IMR-90 (cell line): ENCODE results near the gene FADS2. TPM values are rescaled to one million over a fixed set of nuclear protein-coding genes. Genes with fewer than 3 reads are reported as not detected.
A peak's percentile ranks its signal among the peaks of the same experiment; 100 is the strongest.

ENCODE experiments used
- ATAC-seq: fragments of 200-7000 bp; cut with Tn5 transposase; 2 replicates; pipeline ENCODE4 v1.9.1; 2020; ENCODE audit warnings: low read depth, mild to moderate bottlenecking, moderate library complexity
- BruUV-seq: library from RNA; stranded (reverse); fragments of 400-500 nt; replicated peaks from 2 replicates; lab custom pipeline; 2021; lab: Mats Ljungman, UMichigan
- CTCF ChIA-PET: fragments of 300-600 bp; formaldehyde crosslinking; extraction: SDS; loops from one replicate; lab custom pipeline; 2021; ENCODE audit warnings: antibody characterized with exemption; lab: Yijun Ruan, JAX
- POLR2A ChIA-PET: fragments of 300-600 bp; sonication (Branson Sonifier 250); formaldehyde crosslinking; loops from one replicate; lab custom pipeline; 2022; ENCODE audit warnings: antibody characterized with exemption; ENCODE audit not compliant: unreplicated experiment; lab: Charles Lee
- DNase-seq: peaks from one replicate; pipeline ENCODE4 v3.0.0; 2013
- H2AFZ ChIP-seq: replicated peaks from 2 replicates; pipeline ENCODE3; 2013; ENCODE audit warnings: low read length, mild to moderate bottlenecking; ENCODE audit not compliant: poor library complexity
- H2AK5ac ChIP-seq: 2 replicates; pipeline ENCODE4 v1.6.1; 2013; ENCODE audit warnings: low read depth, low read length, inconsistent platforms
- H2AK9ac ChIP-seq: replicated peaks from 2 replicates; pipeline ENCODE3; 2013; ENCODE audit warnings: mild to moderate bottlenecking, low read depth, low read length, moderate library complexity; ENCODE audit not compliant: poor library complexity
- H2BK120ac ChIP-seq: 2 replicates; pipeline ENCODE4 v1.6.1; 2013; ENCODE audit warnings: low read depth, low read length, inconsistent platforms
- H2BK15ac ChIP-seq: 3 replicates; pipeline ENCODE4 v1.6.1; 2013; ENCODE audit warnings: low read depth, low read length, inconsistent platforms
- H2BK20ac ChIP-seq: 2 replicates; pipeline ENCODE4 v1.6.1; 2013; ENCODE audit warnings: low read depth, mild to moderate bottlenecking, inconsistent platforms, low read length, moderate library complexity
- H2BK5ac ChIP-seq: 2 replicates; pipeline ENCODE4 v1.6.1; 2013; ENCODE audit warnings: mild to moderate bottlenecking, low read depth, low read length, inconsistent platforms; ENCODE audit not compliant: poor library complexity, severe bottlenecking
- H3K14ac ChIP-seq: replicated peaks from 2 replicates; pipeline ENCODE4 v1.6.1; 2013; ENCODE audit warnings: low read depth, low read length, inconsistent platforms
- H3K18ac ChIP-seq: 2 replicates; pipeline ENCODE4 v1.6.1; 2013; ENCODE audit warnings: low read depth, low read length, control low read depth
- H3K23ac ChIP-seq: 2 replicates; pipeline ENCODE4 v1.6.1; 2013; ENCODE audit warnings: low read depth, low read length, inconsistent platforms
- H3K27ac ChIP-seq: 2 replicates; pipeline ENCODE4 v1.5.1; 2013; ENCODE audit warnings: mild to moderate bottlenecking, control low read depth, low read length; ENCODE audit not compliant: insufficient read depth
- H3K27me3 ChIP-seq: 2 replicates; pipeline ENCODE4 v1.6.1; 2013; ENCODE audit warnings: low read length; ENCODE audit not compliant: control insufficient read depth, insufficient read depth
- H3K36me3 ChIP-seq: 2 replicates; pipeline ENCODE4 v1.6.1; 2013; ENCODE audit warnings: low read length, mixed read lengths; ENCODE audit not compliant: control insufficient read depth, insufficient read depth
- H3K4ac ChIP-seq: 2 replicates; pipeline ENCODE4 v1.6.1; 2013; ENCODE audit warnings: low read depth, low read length, inconsistent platforms
- H3K4me1 ChIP-seq: 2 replicates; pipeline ENCODE4 v1.6.1; 2013; ENCODE audit warnings: low read length, mixed read lengths; ENCODE audit not compliant: control insufficient read depth, insufficient read depth
- H3K4me2 ChIP-seq: 2 replicates; pipeline ENCODE4 v1.6.1; 2013; ENCODE audit warnings: low read depth, mild to moderate bottlenecking, control low read depth, low read length, moderate library complexity
- H3K4me3 ChIP-seq: 2 replicates; pipeline ENCODE4 v1.5.1; 2013; ENCODE audit warnings: low read depth, mild to moderate bottlenecking, control low read depth, low read length, moderate library complexity; ENCODE audit not compliant: insufficient read depth
- H3K56ac ChIP-seq: 2 replicates; pipeline ENCODE4 v1.6.1; 2013; ENCODE audit warnings: low read length, inconsistent platforms; ENCODE audit not compliant: insufficient read depth; ENCODE audit errors: extremely low read depth
- H3K79me1 ChIP-seq, 2 experiments: 2 replicates each; pipeline ENCODE4 v1.6.1; 2013; ENCODE audit warnings: low read length in 2 of 2, inconsistent platforms in 1 of 2, low read depth in 1 of 2
- H3K9ac ChIP-seq: 2 replicates; pipeline ENCODE4 v1.6.1; 2013; ENCODE audit warnings: low read depth, low read length, control low read depth
- H3K9me1 ChIP-seq: 2 replicates; pipeline ENCODE4 v1.6.1; 2013; ENCODE audit warnings: low read length, inconsistent platforms; ENCODE audit not compliant: insufficient read depth
- H3K9me3 ChIP-seq: 2 replicates; pipeline ENCODE4 v1.6.1; 2013; ENCODE audit warnings: low read length; ENCODE audit not compliant: control insufficient read depth, insufficient read depth
- H4K20me1 ChIP-seq: 2 replicates; pipeline ENCODE4 v1.6.1; 2013; ENCODE audit warnings: low read length, inconsistent platforms; ENCODE audit not compliant: insufficient read depth
- H4K5ac ChIP-seq: 2 replicates; pipeline ENCODE4 v1.6.1; 2013; ENCODE audit warnings: mild to moderate bottlenecking, low read depth, low read length, control low read depth
- H4K8ac ChIP-seq, 2 experiments: 2 replicates each; pipeline ENCODE4 v1.6.1; 2013; ENCODE audit warnings: low read depth in 2 of 2, low read length in 2 of 2, control low read depth in 1 of 2, inconsistent platforms in 1 of 2
- H4K91ac ChIP-seq: 2 replicates; pipeline ENCODE4 v1.6.1; 2013; ENCODE audit warnings: low read depth, low read length, inconsistent platforms; ENCODE audit not compliant: insufficient read depth
- BHLHE40 ChIP-seq: fragments of 150-350 bp; IDR thresholded peaks from 2 replicates; pipeline ENCODE4 v1.6.1; 2016; ENCODE audit warnings: mild to moderate bottlenecking, low read depth, low read length
- CEBPB ChIP-seq: IDR thresholded peaks from 2 replicates; pipeline ENCODE4 v1.6.1; 2012; ENCODE audit warnings: low read depth, low read length, improper control_type of control experiment
- CHD1 ChIP-seq: IDR thresholded peaks from 2 replicates; pipeline ENCODE4 v1.6.1; 2012; ENCODE audit warnings: low read depth, low read length, improper control_type of control experiment
- FOS ChIP-seq: fragments of 150-350 bp; IDR thresholded peaks from 2 replicates; pipeline ENCODE4 v1.6.1; 2016; ENCODE audit warnings: low read depth, low read length
- MAFK ChIP-seq: IDR thresholded peaks from 2 replicates; pipeline ENCODE4 v1.6.1; 2012; ENCODE audit warnings: low read depth, low read length, improper control_type of control experiment
- MAZ ChIP-seq: IDR thresholded peaks from 2 replicates; pipeline ENCODE4 v1.6.1; 2012; ENCODE audit warnings: low read depth, mild to moderate bottlenecking, low read length, improper control_type of control experiment, moderate library complexity, borderline replicate concordance
- MXI1 ChIP-seq: IDR thresholded peaks from 2 replicates; pipeline ENCODE4 v1.6.1; 2012; ENCODE audit warnings: low read depth, mild to moderate bottlenecking, low read length, moderate library complexity, borderline replicate concordance
- NFE2L2 ChIP-seq: fragments of 150-350 bp; IDR thresholded peaks from 2 replicates; pipeline ENCODE4 v1.6.1; 2016; ENCODE audit warnings: low read depth, mild to moderate bottlenecking, low read length
- POLR2A ChIP-seq: IDR thresholded peaks from 2 replicates; pipeline ENCODE4 v1.6.1; 2012; ENCODE audit warnings: mild to moderate bottlenecking, low read depth, low read length
- RAD21 ChIP-seq: IDR thresholded peaks from 2 replicates; pipeline ENCODE4 v1.6.1; 2012; ENCODE audit warnings: low read length, improper control_type of control experiment
- RCOR1 ChIP-seq: IDR thresholded peaks from 2 replicates; pipeline ENCODE4 v1.6.1; 2012; ENCODE audit warnings: mild to moderate bottlenecking, low read length, improper control_type of control experiment; ENCODE audit not compliant: insufficient replicate concordance
- SMC3 ChIP-seq: fragments of 150-350 bp; IDR thresholded peaks from 2 replicates; pipeline ENCODE4 v1.6.1; 2016; ENCODE audit warnings: low read depth, mild to moderate bottlenecking, antibody characterized with exemption, low read length, moderate library complexity
- WGBS, 2 experiments: methylation state at CpG; one replicate each; pipeline versions ENCODE4 v1.1.5 to v1.1.7; 2013; ENCODE audit warnings: missing lambda C conversion rate in 2 of 2; ENCODE audit not compliant: insufficient read length in 1 of 2; ENCODE audit errors: extremely low coverage in 2 of 2; 5-methylcytosine and 5-hydroxymethylcytosine counted together
- dilution Hi-C: fragments of 300-500 bp; cut with HindIII; formaldehyde crosslinking; loops from one replicate; pipeline ENCODE4 v1.14.3; 2018; ENCODE audit warnings: low sequenced_read_pairs; ENCODE audit not compliant: unreplicated experiment
- in situ Hi-C: fragments of 300-500 bp; cut with MboI; formaldehyde crosslinking; loops from 3 replicates; pipeline ENCODE4 v1.14.3; 2019; ENCODE audit warnings: low sequenced_read_pairs, inconsistent platforms, mixed read lengths
- intact Hi-C: fragments of 100-400 bp; cut with micrococcal nuclease; formaldehyde crosslinking; loops from 2 replicates; pipeline ENCODE4 v1.10.0; 2022
- polyA plus RNA-seq, 3 experiments: library from polyadenylated mRNA; depleted of rRNA; stranded (reverse); fragments of >200 nt; gene quantifications; 2 replicates each; pipeline ENCODE4 v1.2.3, GENCODE V29; 2012; ENCODE audit warnings: low replicate concordance in 1 of 3
- total RNA-seq: library from RNA; depleted of rRNA; stranded (reverse); fragments of >200 nt; gene quantifications from 2 replicates; pipeline ENCODE4 v1.2.3, GENCODE V29; 2012
- TF ChIP-seq, protein P1 (sequence below): fragments of 150-350 bp; IDR thresholded peaks from 2 replicates; pipeline ENCODE4 v1.6.1; 2017; ENCODE audit warnings: mild to moderate bottlenecking, antibody characterized with exemption, low read length, low read depth
- TF ChIP-seq, protein P2 (sequence below): fragments of 150-350 bp; IDR thresholded peaks from 2 replicates; pipeline ENCODE4 v1.6.1; 2016; ENCODE audit warnings: low read depth, mild to moderate bottlenecking, low read length, moderate library complexity, borderline replicate concordance
- TF ChIP-seq, protein P3 (sequence below): conservative IDR thresholded peaks from 2 replicates; pipeline ENCODE4 v1.5.1; 2012; ENCODE audit warnings: mild to moderate bottlenecking, low read depth, low read length, improper control_type of control experiment

Gene FADS2
- total and polyA plus RNA-seq, 2 of the 4 experiments (the other 2 are of a cell fraction), result 33.3 to 88.4 TPM

DNA sequence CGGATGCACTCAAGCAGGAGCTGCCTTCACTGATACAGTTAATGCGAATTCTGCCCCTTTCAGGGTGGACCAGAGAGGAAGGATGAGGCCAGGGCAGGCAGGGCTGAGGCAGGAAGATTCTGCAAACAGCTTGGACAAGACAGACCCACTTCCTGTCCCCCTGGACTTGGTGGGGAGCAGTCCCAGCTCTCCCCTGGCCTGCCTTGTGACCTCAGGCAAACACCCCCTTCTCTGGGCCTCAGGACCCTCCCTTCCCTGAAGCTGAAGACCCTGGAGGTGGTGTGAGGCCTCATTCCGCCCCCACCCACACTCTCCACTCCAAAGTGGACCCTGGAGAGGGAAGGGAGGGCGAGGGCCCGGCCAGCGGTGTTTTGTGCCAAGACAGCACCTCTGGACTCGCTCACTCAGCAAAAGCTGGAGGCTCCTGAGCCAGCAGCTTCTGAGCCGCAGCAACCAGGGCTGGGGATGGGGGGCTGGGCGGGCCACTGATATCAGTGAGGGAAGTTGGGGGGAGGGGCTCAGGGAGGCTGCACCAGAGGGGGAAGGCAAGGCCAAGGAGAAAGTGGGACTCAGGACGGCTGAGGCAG lies 80.7 kb downstream of the FADS2 start:
- intact Hi-C loops, result no loop called here
- no CpG with 5 or more reads among the region's 10 CpGs for whole genome bisulfite sequencing, 2 experiments
- dilution Hi-C loops, result no loop called here

More for the DNA sequence above, 80.7 kb downstream of the FADS2 start:
- ATAC-seq (no peak), DNase-seq (no peak)
- H4K8ac ChIP-seq, result no peak overlapping the region
- no peak overlapping the region; the same call in 1 of the 2 replicates for H3K23ac ChIP-seq
- no TSS peak for BruUV-seq
- H3K14ac ChIP-seq, result no peak overlapping the region
- no peaks in the 10 kb centered on the region for H3K27me3 ChIP-seq
- POLR2A ChIA-PET, result no interaction called here
- no peak overlapping the region for H3K27ac ChIP-seq
- no peak overlapping the region for H3K4me2 ChIP-seq
- no peak overlapping the region for H4K91ac ChIP-seq
- no peaks in the 10 kb centered on the region for H3K9me3 ChIP-seq
- no peak overlapping the region for H3K18ac ChIP-seq
- no peak overlapping the region for H3K4me3 ChIP-seq
- no peak overlapping the region for H2AK5ac ChIP-seq
- peaks cover 3% of the 10 kb centered on the region; the same call in 1 of the 2 replicates for H4K20me1 ChIP-seq
- CTCF ChIA-PET, result interaction anchor here (0.8 to 1.4 kb wide), 2 partner anchors 112 to 174 kb away, joined by 3 to 4 read pairs; no protein-coding TSS in a partner anchor
- no peak overlapping the region for H2AK9ac ChIP-seq
- no peak overlapping the region for H2BK15ac ChIP-seq
- H3K36me3 ChIP-seq, result peaks cover 1% of the 10 kb centered on the region; the same call in 1 of the 2 replicates
- in situ Hi-C loops, result no loop called here
- no peak overlapping the region for H3K9ac ChIP-seq
- H2AFZ ChIP-seq, result peak overlapping the region; percentile 21
- H2BK120ac ChIP-seq, result no peak overlapping the region
- no peak overlapping the region for H3K56ac ChIP-seq
- H3K4me1 ChIP-seq, result no peaks in the 10 kb centered on the region
- no peak overlapping the region for H2BK20ac ChIP-seq
- no peak overlapping the region for H3K4ac ChIP-seq
- no peak for TF ChIP-seq RAD21
- no peak for TF ChIP-seq MAZ
- no peak for TF ChIP-seq NFE2L2
- no peak for TF ChIP-seq CEBPB
- TF ChIP-seq MXI1, result no peak
- TF ChIP-seq SMC3, result no peak
- TF ChIP-seq BHLHE40, result no peak
- no peak for TF ChIP-seq FOS
- TF ChIP-seq, protein P1, sequence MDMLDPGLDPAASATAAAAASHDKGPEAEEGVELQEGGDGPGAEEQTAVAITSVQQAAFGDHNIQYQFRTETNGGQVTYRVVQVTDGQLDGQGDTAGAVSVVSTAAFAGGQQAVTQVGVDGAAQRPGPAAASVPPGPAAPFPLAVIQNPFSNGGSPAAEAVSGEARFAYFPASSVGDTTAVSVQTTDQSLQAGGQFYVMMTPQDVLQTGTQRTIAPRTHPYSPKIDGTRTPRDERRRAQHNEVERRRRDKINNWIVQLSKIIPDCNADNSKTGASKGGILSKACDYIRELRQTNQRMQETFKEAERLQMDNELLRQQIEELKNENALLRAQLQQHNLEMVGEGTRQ, result no peak
- TF ChIP-seq, protein P2, sequence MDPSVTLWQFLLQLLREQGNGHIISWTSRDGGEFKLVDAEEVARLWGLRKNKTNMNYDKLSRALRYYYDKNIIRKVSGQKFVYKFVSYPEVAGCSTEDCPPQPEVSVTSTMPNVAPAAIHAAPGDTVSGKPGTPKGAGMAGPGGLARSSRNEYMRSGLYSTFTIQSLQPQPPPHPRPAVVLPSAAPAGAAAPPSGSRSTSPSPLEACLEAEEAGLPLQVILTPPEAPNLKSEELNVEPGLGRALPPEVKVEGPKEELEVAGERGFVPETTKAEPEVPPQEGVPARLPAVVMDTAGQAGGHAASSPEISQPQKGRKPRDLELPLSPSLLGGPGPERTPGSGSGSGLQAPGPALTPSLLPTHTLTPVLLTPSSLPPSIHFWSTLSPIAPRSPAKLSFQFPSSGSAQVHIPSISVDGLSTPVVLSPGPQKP, result no peak
- TF ChIP-seq, protein P3, sequence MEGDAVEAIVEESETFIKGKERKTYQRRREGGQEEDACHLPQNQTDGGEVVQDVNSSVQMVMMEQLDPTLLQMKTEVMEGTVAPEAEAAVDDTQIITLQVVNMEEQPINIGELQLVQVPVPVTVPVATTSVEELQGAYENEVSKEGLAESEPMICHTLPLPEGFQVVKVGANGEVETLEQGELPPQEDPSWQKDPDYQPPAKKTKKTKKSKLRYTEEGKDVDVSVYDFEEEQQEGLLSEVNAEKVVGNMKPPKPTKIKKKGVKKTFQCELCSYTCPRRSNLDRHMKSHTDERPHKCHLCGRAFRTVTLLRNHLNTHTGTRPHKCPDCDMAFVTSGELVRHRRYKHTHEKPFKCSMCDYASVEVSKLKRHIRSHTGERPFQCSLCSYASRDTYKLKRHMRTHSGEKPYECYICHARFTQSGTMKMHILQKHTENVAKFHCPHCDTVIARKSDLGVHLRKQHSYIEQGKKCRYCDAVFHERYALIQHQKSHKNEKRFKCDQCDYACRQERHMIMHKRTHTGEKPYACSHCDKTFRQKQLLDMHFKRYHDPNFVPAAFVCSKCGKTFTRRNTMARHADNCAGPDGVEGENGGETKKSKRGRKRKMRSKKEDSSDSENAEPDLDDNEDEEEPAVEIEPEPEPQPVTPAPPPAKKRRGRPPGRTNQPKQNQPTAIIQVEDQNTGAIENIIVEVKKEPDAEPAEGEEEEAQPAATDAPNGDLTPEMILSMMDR, result no peak
- no peak for TF ChIP-seq RCOR1
- TF ChIP-seq MAFK, result no peak
- TF ChIP-seq POLR2A, result no peak
- no peak for TF ChIP-seq CHD1
- H2BK5ac ChIP-seq, result no peak overlapping the region
- H4K5ac ChIP-seq, result no peak overlapping the region
- no peaks in the 10 kb centered on the region for H3K79me1 ChIP-seq
- H3K9me1 ChIP-seq, result 0 out of 2 replicates have a peak, but pooled peaks cover 4% of the 10 kb centered on the region
